HG03378 (cell line): Measurements from ENCODE around the gene PCK1.

Experiments used
- ATAC-seq: cut with Tn5 transposase; IDR thresholded peaks from one replicate; pipeline ENCODE4 v1.9.1; 2021; ENCODE audit warnings: mild to moderate bottlenecking, moderate library complexity; ENCODE audit not compliant: unreplicated experiment

PCK1 gene

DNA sequence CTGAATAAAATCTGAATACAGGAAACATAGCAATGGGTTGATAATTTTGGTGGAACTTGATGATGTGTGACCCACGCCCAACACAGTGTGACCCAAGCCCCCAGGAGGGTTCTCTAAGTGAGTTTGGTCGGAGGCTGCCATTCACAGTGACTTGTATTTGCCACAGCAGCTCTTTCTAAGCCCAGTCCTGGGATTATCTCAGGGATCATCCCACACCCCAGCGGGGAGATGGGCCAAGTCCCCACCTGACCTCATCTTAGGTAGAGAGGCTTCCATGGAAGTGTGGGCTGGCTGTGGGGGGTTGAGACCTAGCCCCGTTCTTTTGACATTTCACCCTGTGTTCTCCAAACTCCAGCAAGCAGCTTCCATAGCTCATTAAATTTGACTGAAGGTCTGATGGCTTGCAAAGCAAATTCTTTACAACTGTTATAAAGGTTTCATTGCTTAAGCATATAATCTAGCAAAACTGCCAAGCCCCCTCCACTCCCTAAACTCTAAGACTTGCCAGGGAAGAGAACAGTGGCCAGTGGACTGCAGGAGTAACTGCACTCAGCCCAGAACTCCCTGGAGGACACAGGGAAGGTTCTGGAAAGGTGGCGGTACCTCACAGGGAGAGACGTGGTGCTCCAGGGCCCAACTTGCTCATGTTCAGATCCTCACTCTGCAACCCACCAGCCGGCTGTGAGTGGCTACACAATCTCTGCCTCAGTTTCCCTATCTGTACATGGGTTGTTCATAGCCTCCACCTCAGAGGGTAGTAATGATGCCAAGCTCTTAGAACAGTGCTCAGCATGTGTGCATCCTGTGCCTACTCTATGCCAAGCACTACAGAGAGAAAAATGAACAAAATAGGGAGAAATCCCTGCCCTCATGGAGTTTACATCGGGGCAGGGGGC is 1.0 kb upstream of the PCK1 start:
- no peak for ATAC-seq

GRCh38 chr20:57561356-57562279 is 708 bp downstream of the PCK1 start:
- ATAC-seq, result no peak

GRCh38 chr20:57562541-57563465 is 1.9 kb downstream of the PCK1 start:
- no peak for ATAC-seq

- no peak for ATAC-seq
Measured at GRCh38 chr20:57563522-57563921, 2.6 kb downstream of the PCK1 start.

- no peak for ATAC-seq
Measured at GRCh38 chr20:57564180-57564802, 3.4 kb downstream of the PCK1 start.

- no peak for ATAC-seq
Measured at GRCh38 chr20:57564951-57565642, 4.2 kb downstream of the PCK1 start.

- ATAC-seq, result no peak
Measured at GRCh38 chr20:57566399-57566798, 5.5 kb downstream of the PCK1 start.

DNA sequence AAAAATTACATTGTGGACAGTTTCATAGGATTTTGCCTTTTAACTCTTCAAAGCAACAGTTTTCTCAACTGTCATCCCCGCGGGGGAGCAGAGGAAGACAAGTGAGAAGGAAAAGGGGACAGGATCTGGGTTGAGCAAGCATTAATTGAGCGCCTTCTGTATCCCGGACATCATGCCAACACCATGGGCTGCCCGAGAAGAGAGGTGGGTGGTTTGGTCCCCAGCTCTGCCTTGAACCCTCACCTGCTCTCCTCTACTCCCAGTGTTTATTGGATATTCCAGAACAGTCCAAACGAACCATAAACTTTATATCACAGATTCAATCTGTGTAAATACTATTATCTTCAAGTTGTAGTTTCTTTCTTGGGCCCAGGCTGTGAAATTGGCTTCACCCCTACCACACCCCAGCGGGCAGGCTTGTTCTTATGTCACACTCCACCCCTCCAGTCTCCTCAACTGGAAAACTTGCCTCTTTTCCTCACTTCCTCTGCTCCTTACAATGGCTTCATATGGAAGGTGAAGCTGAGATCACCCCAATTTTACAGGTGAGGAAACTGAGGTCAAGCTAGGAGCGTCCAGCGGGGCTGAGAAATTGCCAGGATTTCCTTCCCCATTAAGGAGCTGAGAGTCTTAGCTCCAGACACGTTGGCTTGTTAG is 6.0 kb downstream of the PCK1 start:
- no peak for ATAC-seq

DNA sequence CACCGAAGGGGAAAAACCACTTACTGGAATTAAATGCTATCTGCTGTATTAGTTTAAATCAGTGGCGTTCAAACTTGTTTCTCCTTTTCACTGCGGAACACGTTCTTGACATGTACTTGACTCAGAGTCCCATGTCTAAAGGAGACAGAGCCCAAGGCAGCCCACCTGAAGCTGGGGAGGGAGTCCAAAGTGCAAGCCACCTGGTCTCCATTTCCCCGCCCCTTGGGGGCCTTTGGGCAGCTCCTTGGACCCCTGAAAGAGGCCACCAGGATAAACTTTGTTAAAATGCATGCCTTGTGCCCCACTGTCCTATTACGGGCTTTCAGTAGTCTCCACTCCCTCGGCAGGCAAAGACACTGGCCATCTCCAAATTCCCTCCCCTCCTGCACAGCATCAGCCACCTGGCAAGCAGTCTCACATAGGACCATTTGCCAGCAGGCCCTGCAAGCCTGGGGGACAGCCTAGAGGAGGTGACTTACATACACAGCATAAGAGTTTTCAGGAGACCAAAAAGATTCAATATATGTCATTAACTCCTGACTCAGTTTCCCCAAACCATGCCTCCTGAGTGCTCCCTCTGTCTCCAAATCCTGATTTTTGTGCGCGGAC is 6.7 kb downstream of the PCK1 start:
- no peak for ATAC-seq

GRCh38 chr20:57568088-57568896 is 7.4 kb downstream of the PCK1 start:
- no peak for ATAC-seq

- no peak for ATAC-seq
Measured at GRCh38 chr20:57568960-57569359, 8.1 kb downstream of the PCK1 start.

- no peak for ATAC-seq
Measured at GRCh38 chr20:57570145-57570850, 9.4 kb downstream of the PCK1 start.

DNA sequence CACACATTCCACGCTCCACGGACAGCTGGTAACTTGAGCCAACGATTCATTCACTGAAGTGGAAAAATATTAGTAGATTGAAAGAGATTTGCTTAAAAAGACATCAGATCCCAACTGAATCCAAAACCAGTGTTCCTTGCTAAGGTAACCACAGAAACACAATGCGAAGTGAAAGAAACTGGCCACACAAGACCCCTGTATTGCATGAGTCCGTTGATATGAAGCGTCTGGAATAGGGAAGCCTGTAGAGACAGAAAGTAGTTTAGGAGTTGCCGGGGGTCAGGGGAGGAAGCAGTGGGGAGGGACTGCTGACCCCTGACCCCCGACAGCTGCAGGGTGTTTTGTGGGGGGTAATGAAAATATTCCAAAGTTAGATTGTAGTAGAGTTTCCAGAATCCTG is 10.0 kb downstream of the PCK1 start:
- ATAC-seq, result no peak

- ATAC-seq, result no peak
Measured at GRCh38 chr20:57571782-57572416, 11.0 kb downstream of the PCK1 start.

- no peak for ATAC-seq
Measured at GRCh38 chr20:57573242-57573641, 12.3 kb downstream of the PCK1 start.

- no peak for ATAC-seq
Measured at GRCh38 chr20:57573894-57574293, 13.0 kb downstream of the PCK1 start.

- no peak for ATAC-seq
Measured at GRCh38 chr20:57574954-57575353, 14.0 kb downstream of the PCK1 start.
